ENCODE data around the gene COMMD6. TPM values are rescaled to one million over a fixed set of nuclear protein-coding genes. Genes with fewer than 3 reads are reported as not detected.
"Not testable (repeated sequence)": the region's sequence is repeated elsewhere in the genome, so short reads cannot be mapped to it uniquely, and the experiment has no call there.

The COMMD6 gene
- polyA plus RNA-seq, 1 experiment, result 351 TPM

DNA sequence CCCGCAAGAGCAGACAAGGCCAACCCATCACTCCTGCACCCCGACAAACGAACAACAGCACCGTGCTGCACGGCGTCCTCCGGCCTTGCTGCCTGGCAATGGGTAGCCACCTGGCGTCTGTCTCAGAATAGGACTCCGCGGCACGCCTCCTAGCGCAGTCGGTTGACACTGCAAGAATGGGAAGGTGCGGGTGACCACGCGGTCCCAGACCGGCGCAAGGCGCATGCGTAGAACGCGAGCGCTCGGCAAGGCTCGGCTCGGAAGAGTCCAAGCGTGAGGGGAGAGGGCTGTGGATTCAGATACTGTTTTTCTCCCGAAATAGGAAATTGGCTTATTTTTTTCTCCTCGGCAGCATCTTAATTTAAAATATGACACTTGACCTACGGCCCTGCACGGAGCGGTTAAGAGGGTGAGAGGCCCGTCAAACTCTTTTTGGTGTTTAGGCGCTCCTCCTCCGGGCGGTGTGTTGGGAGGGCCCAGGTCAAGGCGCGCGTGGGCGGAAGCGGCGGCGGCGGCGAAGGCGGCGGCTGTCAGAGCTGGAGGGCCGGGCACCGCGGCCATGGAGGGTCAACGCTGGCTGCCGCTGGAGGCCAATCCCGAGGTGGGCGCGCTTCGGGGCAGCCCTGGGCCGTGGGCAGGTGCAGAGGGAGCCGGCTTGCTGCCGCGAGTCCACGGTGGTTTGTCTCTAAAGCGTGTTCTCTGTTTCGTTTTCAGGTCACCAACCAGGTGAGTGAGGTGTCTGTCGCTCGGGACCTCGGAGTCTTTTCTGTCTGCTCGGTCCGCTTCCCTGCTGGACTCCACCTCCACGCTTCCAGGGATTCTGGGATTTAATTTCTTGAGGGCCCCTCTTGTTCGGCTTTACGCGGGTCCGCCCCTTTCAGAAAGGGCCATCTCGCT, 11.9 kb upstream of the COMMD6 start, which contains the start of gene UCHL3:
Gene UCHL3, plus strand, starts transcription at position 530 of the 897 bp plus-strand sequence. Its CDS starts 30 bp downstream, at position 560.
- peak within 1 kb of the TSS; percentile 85 for H3K27ac ChIP-seq (ENCODE audit: low read depth, low read length)
- no peaks in the 10 kb centered on the region for H3K9me3 ChIP-seq (ENCODE audit: control insufficient read depth, insufficient read depth, low read length)
- TF ChIP-seq, protein P1, sequence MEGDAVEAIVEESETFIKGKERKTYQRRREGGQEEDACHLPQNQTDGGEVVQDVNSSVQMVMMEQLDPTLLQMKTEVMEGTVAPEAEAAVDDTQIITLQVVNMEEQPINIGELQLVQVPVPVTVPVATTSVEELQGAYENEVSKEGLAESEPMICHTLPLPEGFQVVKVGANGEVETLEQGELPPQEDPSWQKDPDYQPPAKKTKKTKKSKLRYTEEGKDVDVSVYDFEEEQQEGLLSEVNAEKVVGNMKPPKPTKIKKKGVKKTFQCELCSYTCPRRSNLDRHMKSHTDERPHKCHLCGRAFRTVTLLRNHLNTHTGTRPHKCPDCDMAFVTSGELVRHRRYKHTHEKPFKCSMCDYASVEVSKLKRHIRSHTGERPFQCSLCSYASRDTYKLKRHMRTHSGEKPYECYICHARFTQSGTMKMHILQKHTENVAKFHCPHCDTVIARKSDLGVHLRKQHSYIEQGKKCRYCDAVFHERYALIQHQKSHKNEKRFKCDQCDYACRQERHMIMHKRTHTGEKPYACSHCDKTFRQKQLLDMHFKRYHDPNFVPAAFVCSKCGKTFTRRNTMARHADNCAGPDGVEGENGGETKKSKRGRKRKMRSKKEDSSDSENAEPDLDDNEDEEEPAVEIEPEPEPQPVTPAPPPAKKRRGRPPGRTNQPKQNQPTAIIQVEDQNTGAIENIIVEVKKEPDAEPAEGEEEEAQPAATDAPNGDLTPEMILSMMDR (IDR thresholded peaks at IDR 0.05; ENCODE audit: low read depth, low read length), result peak; percentile 83
- peak within 1 kb of the TSS; percentile 93 for H3K4me3 ChIP-seq (ENCODE audit: low read depth, low read length)
- peak; percentile 92 for DNase-seq (ENCODE audit: low read depth, low spot score)
- ChIA-PET POLR2A (interaction anchor here (0.5 to 1.7 kb wide), 3 partner anchors 12 to 136 kb away, joined by 4 to 28 read pairs (median 7); partner anchors contain the start of genes COMMD6 and TBC1D4), CTCF (interaction anchor here (0.7 to 1.7 kb wide), 8 partner anchors 12 to 1354 kb away, joined by 3 to 9 read pairs (median 4); partner anchors contain the start of genes COMMD6 and TBC1D4)
- H3K27me3 ChIP-seq (ENCODE audit: control insufficient read depth, insufficient read depth, low read length), result no peaks in the 10 kb centered on the region

GRCh38 chr13:75547917-75548316, 10.3 kb upstream of the COMMD6 start:
- no peak for DNase-seq (ENCODE audit: low read depth, low spot score)
- Histone ChIP-seq H3K27ac (ENCODE audit: low read depth, low read length) (no peak overlapping the region), H3K27me3 (ENCODE audit: control insufficient read depth, insufficient read depth, low read length) (no peaks in the 10 kb centered on the region), H3K9me3 (ENCODE audit: control insufficient read depth, insufficient read depth, low read length) (no peaks in the 10 kb centered on the region), H3K4me3 (ENCODE audit: low read depth, low read length) (no peak overlapping the region)
- ChIA-PET POLR2A (no interaction called here), CTCF (interaction anchor here (2.9 kb wide), 1 partner anchor 10 kb away, joined by 10 read pairs; the partner anchor contains the start of gene COMMD6)
- TF ChIP-seq, protein P1 (IDR thresholded peaks at IDR 0.05; ENCODE audit: low read depth, low read length), result no peak

- ChIA-PET POLR2A (interaction anchor here (0.7 to 1.6 kb wide), 4 partner anchors 9 to 1669 kb away, joined by 6 to 35 read pairs (median 7); partner anchors contain the start of gene TBC1D4), CTCF (interaction anchor here (0.7 to 1.9 kb wide), 4 partner anchors 10 to 172 kb away, joined by 3 to 9 read pairs (median 5); no protein-coding TSS in a partner anchor)
- not testable (repeated sequence) for H3K4me3 ChIP-seq (ENCODE audit: low read depth, low read length); H3K27me3 ChIP-seq (ENCODE audit: control insufficient read depth, insufficient read depth, low read length); DNase-seq (ENCODE audit: low read depth, low spot score); H3K9me3 ChIP-seq (ENCODE audit: control insufficient read depth, insufficient read depth, low read length)
- peak overlapping the region; percentile 66 for H3K27ac ChIP-seq (ENCODE audit: low read depth, low read length)
Observed at GRCh38 chr13:75545386-75545785, 7.7 kb upstream of the COMMD6 start.

GRCh38 chr13:75544681-75545330, 7.2 kb upstream of the COMMD6 start:
- POLR2A ChIA-PET, result interaction anchor here (0.6 to 1.6 kb wide), 5 partner anchors 9 to 1669 kb away, joined by 3 to 35 read pairs (median 6); partner anchors contain the start of gene TBC1D4
- H3K27ac ChIP-seq (ENCODE audit: low read depth, low read length), result peak overlapping the region; percentile 66
- no peaks in the 10 kb centered on the region for H3K27me3 ChIP-seq (ENCODE audit: control insufficient read depth, insufficient read depth, low read length)
- H3K4me3 ChIP-seq (ENCODE audit: low read depth, low read length), result no peak overlapping the region
- CTCF ChIA-PET, result interaction anchor here (0.7 to 1.9 kb wide), 3 partner anchors 9 to 18 kb away, joined by 3 to 9 read pairs (median 6); no protein-coding TSS in a partner anchor
- no peaks in the 10 kb centered on the region for H3K9me3 ChIP-seq (ENCODE audit: control insufficient read depth, insufficient read depth, low read length)
- TF ChIP-seq, protein P1 (IDR thresholded peaks at IDR 0.05; ENCODE audit: low read depth, low read length), result no peak
- DNase-seq (ENCODE audit: low read depth, low spot score), result peak; percentile 95

- Histone ChIP-seq H3K9me3 (ENCODE audit: control insufficient read depth, insufficient read depth, low read length) (peaks cover 4% of the 10 kb centered on the region; the same call in 1 of the 2 replicates), H3K4me3 (ENCODE audit: low read depth, low read length) (no peak overlapping the region), H3K27me3 (ENCODE audit: control insufficient read depth, insufficient read depth, low read length) (no peaks in the 10 kb centered on the region), H3K27ac (ENCODE audit: low read depth, low read length) (no peak overlapping the region)
- POLR2A ChIA-PET, result no interaction called here
- CTCF ChIA-PET, result interaction anchor here (0.5 to 2.7 kb wide), 4 partner anchors 8 to 127 kb away, joined by 3 to 14 read pairs (median 3); partner anchors contain the start of gene TBC1D4
- TF ChIP-seq, protein P1 (IDR thresholded peaks at IDR 0.05; ENCODE audit: low read depth, low read length), result no peak
- no peak for DNase-seq (ENCODE audit: low read depth, low spot score)
Observed at GRCh38 chr13:75541961-75542360, 4.3 kb upstream of the COMMD6 start.

All from AG04450 (cell line).